Neuronal stem cell (in vitro differentiated cells): ENCODE results near the gene RPL39.

Source experiments
- DNase-seq: peaks from one replicate; pipeline ENCODE4 v3.0.0-alpha.2; 2013; ENCODE audit warnings: low spot score
- H2AFZ ChIP-seq: one replicate; pipeline ENCODE4 v1.6.1; 2013; ENCODE audit warnings: mild to moderate bottlenecking, low read length, inconsistent platforms
- H2AK5ac ChIP-seq: 2 replicates; pipeline ENCODE4 v1.6.1; 2013; ENCODE audit warnings: low read depth, mild to moderate bottlenecking, inconsistent platforms, low read length, moderate library complexity, mixed read lengths
- H2BK120ac ChIP-seq: 2 replicates; pipeline ENCODE4 v1.6.1; 2013; ENCODE audit warnings: low read depth, mild to moderate bottlenecking, inconsistent platforms, low read length, moderate library complexity, mixed read lengths
- H2BK12ac ChIP-seq: one replicate; pipeline ENCODE4 v1.6.1; 2013; ENCODE audit warnings: low read length, inconsistent platforms
- H2BK15ac ChIP-seq: 2 replicates; pipeline ENCODE4 v1.6.1; 2013; ENCODE audit warnings: mild to moderate bottlenecking, low read length, inconsistent platforms, mixed read lengths
- H2BK5ac ChIP-seq: one replicate; pipeline ENCODE4 v1.6.1; 2013; ENCODE audit warnings: inconsistent platforms, mild to moderate bottlenecking, low read length, moderate library complexity
- H3K14ac ChIP-seq: one replicate; pipeline ENCODE4 v1.6.1; 2013; ENCODE audit warnings: low read length, inconsistent platforms
- H3K18ac ChIP-seq: 2 replicates; pipeline ENCODE4 v1.6.1; 2013; ENCODE audit warnings: low read length, inconsistent platforms
- H3K23ac ChIP-seq: 2 replicates; pipeline ENCODE4 v1.6.1; 2013; ENCODE audit warnings: low read depth, mild to moderate bottlenecking, mixed read lengths, low read length, inconsistent platforms; ENCODE audit not compliant: poor library complexity
- H3K27ac ChIP-seq: replicated peaks from 3 replicates; pipeline ENCODE4 v1.5.1; 2013; ENCODE audit warnings: low read length, inconsistent platforms
- H3K27me3 ChIP-seq, 3 experiments: 2 replicates each; pipeline ENCODE4 v1.6.1; 2013; ENCODE audit warnings: low read length in 3 of 3, mild to moderate bottlenecking in 2 of 3, inconsistent platforms in 1 of 3, low read depth in 1 of 3, mixed read lengths in 1 of 3, moderate library complexity in 1 of 3; ENCODE audit not compliant: control insufficient read depth in 3 of 3, insufficient read depth in 3 of 3
- H3K36me3 ChIP-seq, 2 donors: replicated peaks in 1 of 2; 2 replicates each; pipeline ENCODE4 v1.6.1; 2013; ENCODE audit warnings: low read length in 2 of 2; ENCODE audit not compliant: control insufficient read depth in 2 of 2, insufficient read depth in 2 of 2
- H3K4ac ChIP-seq: 2 replicates; pipeline ENCODE4 v1.6.1; 2013; ENCODE audit warnings: inconsistent platforms, mild to moderate bottlenecking, low read length, moderate library complexity
- H3K4me1 ChIP-seq, 2 donors: 1 replicate in 1 of 2; 2 replicates in 1 of 2; pipeline ENCODE4 v1.6.1; 2013; ENCODE audit warnings: low read length in 2 of 2, low read depth in 1 of 2; ENCODE audit not compliant: control insufficient read depth in 2 of 2, insufficient read depth in 1 of 2
- H3K4me2 ChIP-seq: one replicate; pipeline ENCODE4 v1.6.1; 2013; ENCODE audit warnings: mild to moderate bottlenecking, low read length, inconsistent platforms; ENCODE audit not compliant: insufficient read depth, poor library complexity, severe bottlenecking
- H3K4me3 ChIP-seq, 2 donors: 2 replicates each; pipeline ENCODE4 v1.5.1; 2013; ENCODE audit warnings: low read length in 2 of 2, mild to moderate bottlenecking in 2 of 2, inconsistent platforms in 1 of 2, moderate library complexity in 1 of 2
- H3K79me1 ChIP-seq: one replicate; pipeline ENCODE4 v1.6.1; 2013; ENCODE audit warnings: low read depth, mild to moderate bottlenecking, inconsistent platforms, low read length, moderate library complexity
- H3K9ac ChIP-seq: one replicate; pipeline ENCODE4 v1.6.1; 2013; ENCODE audit warnings: mild to moderate bottlenecking, low read depth, low read length, inconsistent platforms; ENCODE audit not compliant: poor library complexity
- H3K9me3 ChIP-seq, 2 donors: replicated peaks in 1 of 2; 2 replicates each; pipeline versions ENCODE3 to v1.6.1; 2013; ENCODE audit warnings: low read length in 2 of 2, mild to moderate bottlenecking in 2 of 2, inconsistent platforms in 1 of 2, low read depth in 1 of 2, mixed read lengths in 1 of 2, moderate library complexity in 1 of 2; ENCODE audit not compliant: control insufficient read depth in 2 of 2, insufficient read depth in 1 of 2
- H4K8ac ChIP-seq: one replicate; pipeline ENCODE4 v1.6.1; 2013; ENCODE audit warnings: low read depth, mild to moderate bottlenecking, inconsistent platforms, low read length, moderate library complexity
- H4K91ac ChIP-seq: one replicate; pipeline ENCODE4 v1.6.1; 2013; ENCODE audit warnings: low read length, low read depth, mild to moderate bottlenecking, inconsistent platforms; ENCODE audit not compliant: poor library complexity
- WGBS, 2 donors: extraction: QIAGEN DNeasy Blood & Tissue Kit; methylation state at CpG; one replicate each; pipeline ENCODE4 v1.1.7; 2013; ENCODE audit warnings: missing lambda C conversion rate in 2 of 2, mixed read lengths in 1 of 2; ENCODE audit not compliant: insufficient read length in 2 of 2, insufficient replicate concordance in 1 of 2; ENCODE audit errors: extremely low coverage in 2 of 2; 5-methylcytosine and 5-hydroxymethylcytosine counted together

Gene RPL39

DNA sequence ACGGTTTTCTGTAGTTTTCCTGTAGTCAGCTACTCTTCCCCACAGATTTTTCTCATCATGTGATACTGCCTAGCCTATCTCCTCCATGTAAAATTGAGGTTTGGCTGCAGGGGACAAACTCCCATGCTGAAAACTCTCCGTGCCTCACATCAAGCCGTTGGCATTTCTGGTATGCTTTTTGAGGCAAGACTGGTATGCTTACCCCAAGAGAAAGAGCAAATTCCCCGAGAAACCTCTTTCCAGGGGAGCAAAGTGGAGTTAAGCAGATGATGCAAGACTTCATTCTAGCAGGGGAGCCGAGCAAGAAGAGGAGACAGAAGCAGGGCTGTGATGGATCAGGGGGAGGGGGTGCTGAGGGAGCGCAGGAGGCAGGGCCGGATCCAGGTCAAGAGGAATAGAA lies 28.2 kb downstream of the RPL39 start:
- Histone ChIP-seq H3K4ac (no peak overlapping the region), H3K4me1 (no peaks in the 10 kb centered on the region), H2AFZ (peak overlapping the region; percentile 45), H3K9ac (no peak overlapping the region), H3K27me3 (peaks cover 4 to 22% (median 6%) of the 10 kb centered on the region in 3 experiments), H2AK5ac (no peak overlapping the region), H3K9me3 (no peaks in the 10 kb centered on the region), H4K8ac (no peak overlapping the region), H2BK12ac (no peak overlapping the region), H2BK5ac (no peak overlapping the region), H3K36me3 (no peaks in the 10 kb centered on the region), H3K14ac (no peak overlapping the region), H2BK15ac (no peak overlapping the region), H2BK120ac (no peak overlapping the region), H3K23ac (no peak overlapping the region), H3K4me2 (no peak overlapping the region), H3K79me1 (no peaks in the 10 kb centered on the region), H3K18ac (no peak overlapping the region), H4K91ac (no peak overlapping the region), H3K4me3 (no peak overlapping the region), H3K27ac (no peak overlapping the region)
- DNase-seq: no peak
- no CpG with 5 or more reads among the region's 7 CpGs for WGBS, 2 donors

DNA sequence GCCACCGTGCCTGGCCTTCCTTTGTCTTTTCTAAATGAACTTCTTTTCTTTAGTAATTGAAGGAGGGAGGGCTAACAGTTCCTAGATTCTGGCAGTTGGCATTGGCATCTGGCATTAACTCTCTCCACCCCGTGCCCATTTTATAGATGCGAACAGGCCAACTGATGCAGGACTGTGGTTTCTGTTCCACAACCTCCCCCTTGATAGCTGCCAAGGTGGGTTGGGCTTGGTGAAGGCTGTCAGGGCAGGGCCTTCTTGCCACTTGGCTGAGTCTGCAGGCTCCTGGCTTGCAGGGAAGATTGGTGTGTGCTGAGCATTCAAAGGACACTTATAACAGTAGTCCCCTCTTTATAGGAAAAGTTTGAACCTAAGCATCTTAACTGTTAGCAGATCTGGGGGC lies 28.7 kb downstream of the RPL39 start:
- no CpG with 5 or more reads among the region's 3 CpGs for WGBS, 2 donors
- H3K27ac ChIP-seq: no peak overlapping the region
- H3K4me3 ChIP-seq: no peak overlapping the region

DNA sequence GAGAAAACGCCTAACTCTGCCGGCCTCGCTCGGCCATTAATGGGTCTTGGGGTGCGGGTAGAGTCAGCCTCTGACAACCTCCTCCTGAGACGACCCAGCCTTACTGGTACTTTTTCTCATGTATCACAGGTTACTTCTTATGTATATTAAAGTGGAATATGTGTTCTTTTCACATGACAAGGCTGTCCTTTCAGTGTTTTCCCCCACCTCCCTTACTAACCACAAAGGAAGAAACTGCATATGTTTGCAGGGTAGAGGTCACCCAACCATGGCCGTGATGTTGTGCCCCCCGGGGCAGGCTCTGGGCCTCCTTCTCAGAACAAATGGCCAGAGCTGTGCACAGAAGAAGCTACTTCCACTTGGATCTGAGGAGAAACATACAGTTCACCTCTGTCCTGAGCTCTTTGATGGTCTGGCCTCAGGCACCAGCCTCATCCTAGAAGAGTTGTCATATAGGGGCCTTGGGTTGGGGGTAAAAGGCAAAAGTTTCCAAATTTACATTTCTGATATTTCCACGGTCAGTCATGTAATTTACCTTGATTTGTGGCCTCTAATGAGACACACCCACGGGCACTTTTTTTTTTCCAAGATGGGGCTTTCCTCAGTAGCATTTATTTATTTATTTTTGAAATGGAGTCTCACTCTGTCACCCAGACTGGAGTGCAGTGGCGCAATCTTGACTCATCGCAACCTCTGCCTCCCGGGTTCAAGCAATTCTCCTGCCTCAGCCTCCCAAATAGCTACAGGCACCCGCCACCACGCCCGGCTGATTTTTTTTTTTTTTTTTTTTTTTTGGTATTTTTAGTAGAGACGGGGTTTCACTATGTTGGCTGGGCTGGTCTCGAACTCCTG lies 31.2 kb downstream of the RPL39 start:
- Histone ChIP-seq H3K23ac (no peak overlapping the region), H2BK12ac (no peak overlapping the region), H3K9me3 (no peaks in the 10 kb centered on the region), H2BK5ac (no peak overlapping the region), H4K8ac (no peak overlapping the region), H3K4me3 (no peak overlapping the region), H3K4me1 (peaks cover 0 to 14% of the 10 kb centered on the region in 2 donors), H3K4me2 (no peak overlapping the region), H3K36me3 (no peaks in the 10 kb centered on the region), H2BK15ac (no peak overlapping the region), H3K4ac (no peak overlapping the region), H3K9ac (no peak overlapping the region), H3K27me3 (peaks cover 4 to 36% (median 6%) of the 10 kb centered on the region in 3 experiments), H3K79me1 (no peaks in the 10 kb centered on the region), H2AK5ac (no peak overlapping the region), H3K14ac (no peak overlapping the region), H2AFZ (no peak overlapping the region), H3K27ac (no peak overlapping the region), H3K18ac (no peak overlapping the region), H2BK120ac (no peak overlapping the region), H4K91ac (no peak overlapping the region)
- no CpG with 5 or more reads among the region's 18 CpGs for WGBS, 2 donors
- no peak for DNase-seq

More for the DNA sequence above, 28.7 kb downstream of the RPL39 start:
- no peak overlapping the region for H2BK15ac ChIP-seq
- H2AK5ac ChIP-seq: no peak overlapping the region
- no peak overlapping the region for H2AFZ ChIP-seq
- H3K4ac ChIP-seq: no peak overlapping the region
- H3K9me3 ChIP-seq: no peaks in the 10 kb centered on the region
- no peak overlapping the region for H2BK5ac ChIP-seq
- no peak overlapping the region for H3K23ac ChIP-seq
- H3K4me1 ChIP-seq: peaks cover 0 to 2% of the 10 kb centered on the region in 2 donors
- no peak overlapping the region for H4K8ac ChIP-seq
- peaks cover 4 to 25% (median 6%) of the 10 kb centered on the region in 3 experiments for H3K27me3 ChIP-seq
- no peak overlapping the region for H2BK12ac ChIP-seq
- H2BK120ac ChIP-seq: no peak overlapping the region
- H3K4me2 ChIP-seq: no peak overlapping the region
- no peak overlapping the region for H4K91ac ChIP-seq
- H3K79me1 ChIP-seq: no peaks in the 10 kb centered on the region
- no peak overlapping the region for H3K9ac ChIP-seq
- H3K14ac ChIP-seq: no peak overlapping the region
- no peaks in the 10 kb centered on the region for H3K36me3 ChIP-seq
- no peak for DNase-seq
- no peak overlapping the region for H3K18ac ChIP-seq

DNA sequence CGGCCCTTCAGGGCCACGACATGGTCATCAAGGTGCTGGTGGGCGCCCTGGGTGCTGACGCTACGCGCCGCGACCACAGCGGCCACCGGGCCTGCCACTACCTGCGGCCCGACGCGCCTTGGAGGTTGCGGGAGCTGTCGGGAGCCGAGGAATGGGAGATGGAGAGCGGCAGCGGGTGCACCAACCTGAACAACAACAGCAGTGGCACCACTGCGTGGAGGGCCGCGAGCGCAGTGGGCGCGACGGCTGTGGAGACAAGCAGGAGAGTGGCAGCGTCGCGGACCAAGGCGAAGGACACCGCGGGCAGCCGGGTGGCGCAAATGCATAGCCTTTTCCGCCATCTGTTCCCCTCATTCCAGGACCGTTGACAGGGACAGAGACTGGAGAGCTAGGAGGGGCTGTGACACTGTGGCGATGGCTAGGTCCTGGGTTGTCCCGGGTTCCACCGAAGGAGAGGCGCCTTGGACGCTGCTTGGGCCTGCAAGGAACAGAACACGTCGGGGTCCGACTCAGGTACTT lies 32.1 kb downstream of the RPL39 start:
- Histone ChIP-seq H3K9me3 (no peaks in the 10 kb centered on the region), H2AFZ (peak overlapping the region; percentile 87), H3K4me1 (peaks cover 0 to 14% of the 10 kb centered on the region in 2 donors), H4K91ac (no peak overlapping the region), H3K4me3 (peak overlapping the region; percentile 38 to 62), H2BK120ac (no peak overlapping the region), H3K23ac (no peak overlapping the region), H3K36me3 (no peaks in the 10 kb centered on the region), H2BK15ac (no peak overlapping the region), H3K4me2 (peak overlapping the region; percentile 25), H3K14ac (peak overlapping the region; percentile 21), H2BK12ac (no peak overlapping the region), H3K27ac (no peak overlapping the region), H2AK5ac (no peak overlapping the region), H3K27me3 (peaks cover 4 to 36% (median 6%) of the 10 kb centered on the region in 3 experiments), H4K8ac (no peak overlapping the region), H3K9ac (no peak overlapping the region), H3K18ac (no peak overlapping the region), H3K4ac (no peak overlapping the region), H2BK5ac (no peak overlapping the region), H3K79me1 (no peaks in the 10 kb centered on the region)
- WGBS, 2 donors: no CpG with 5 or more reads among the region's 44 CpGs
- no peak for DNase-seq
